Measurements from ENCODE around the gene ZNF358. TPM values are rescaled to one million over a fixed set of nuclear protein-coding genes. Genes with fewer than 3 reads are reported as not detected.

The ZNF358 gene
- total RNA-seq, 2 experiments from 2014 or later = 5.1 to 5.2 TPM

- TF ChIP-seq CTCF (IDR thresholded peaks at IDR 0.05) = no peak
- Histone ChIP-seq H3K36me3 (ENCODE audit: insufficient read depth, low read length) (peaks cover 57% of the 10 kb centered on the region), H3K27me3 (ENCODE audit: control insufficient read depth in 1 of 2, insufficient read depth in 2 of 2, low read length in 2 of 2) (no peaks in the 10 kb centered on the region), H3K9me3 (ENCODE audit: control insufficient read depth in 1 of 2, insufficient read depth in 1 of 2, low read length in 2 of 2) (no peaks in the 10 kb centered on the region), H3K27ac (ENCODE audit: low read depth in 1 of 2, low read length in 2 of 2) (no peak overlapping the region), H3K4me1 (ENCODE audit: insufficient read depth, low read length) (no peaks in the 10 kb centered on the region), H3K4me3 (ENCODE audit: low read length) (no peak overlapping the region)
- Mint-ChIP-seq H3K4me1 (ENCODE audit: low read depth) (no peaks in the 10 kb centered on the region), H3K27me3 (no peaks in the 10 kb centered on the region), H3K4me3 (no peak overlapping the region), H3K27ac (no peak overlapping the region), H3K9me3 (no peaks in the 10 kb centered on the region), H3K36me3 (ENCODE audit: low read depth) (peaks cover 41% of the 10 kb centered on the region)
- ATAC-seq (ENCODE audit: poor library complexity) = no peak
- DNase-seq = no peak
- ChIA-PET CTCF (no interaction called here), POLR2A (interaction anchor here (1.4 kb wide), 1 partner anchor 10 kb away, joined by 3 read pairs; no protein-coding TSS in a partner anchor)
- intact Hi-C loops (cut with DNase I, micrococcal nuclease) = no loop called here
Observed at GRCh38 chr19:7558667-7559066, 42.8 kb downstream of the ZNF358 start.

- Mint-ChIP-seq H3K4me1 (ENCODE audit: low read depth) (no peaks in the 10 kb centered on the region), H3K27me3 (no peaks in the 10 kb centered on the region), H3K27ac (no peak overlapping the region), H3K36me3 (ENCODE audit: low read depth) (peaks cover 40% of the 10 kb centered on the region), H3K9me3 (no peaks in the 10 kb centered on the region), H3K4me3 (no peak overlapping the region)
- DNase-seq = no peak
- H3K4me3 ChIP-seq (ENCODE audit: low read length) = no peak overlapping the region
- H3K9me3 ChIP-seq (ENCODE audit: control insufficient read depth in 1 of 2, insufficient read depth in 1 of 2, low read length in 2 of 2) = no peaks in the 10 kb centered on the region
- H3K36me3 ChIP-seq (ENCODE audit: insufficient read depth, low read length) = peaks cover 57% of the 10 kb centered on the region
- ATAC-seq (ENCODE audit: poor library complexity) = no peak
- POLR2A ChIA-PET = no interaction called here
- CTCF ChIA-PET = no interaction called here
- intact Hi-C loops (cut with DNase I, micrococcal nuclease) = no loop called here
- H3K27ac ChIP-seq (ENCODE audit: low read depth in 1 of 2, low read length in 2 of 2) = no peak overlapping the region
- no peaks in the 10 kb centered on the region for H3K27me3 ChIP-seq (ENCODE audit: control insufficient read depth in 1 of 2, insufficient read depth in 2 of 2, low read length in 2 of 2)
- H3K4me1 ChIP-seq (ENCODE audit: insufficient read depth, low read length) = no peaks in the 10 kb centered on the region
- TF ChIP-seq CTCF (IDR thresholded peaks at IDR 0.05) = no peak
Observed at GRCh38 chr19:7559102-7559501, 43.2 kb downstream of the ZNF358 start.

GRCh38 chr19:7560255-7560654 is 44.4 kb downstream of the ZNF358 start:
- ATAC-seq (ENCODE audit: poor library complexity) (no peak), DNase-seq (no peak)
- CTCF ChIA-PET = no interaction called here
- Histone ChIP-seq H3K27me3 (ENCODE audit: control insufficient read depth in 1 of 2, insufficient read depth in 2 of 2, low read length in 2 of 2) (no peaks in the 10 kb centered on the region), H3K36me3 (ENCODE audit: insufficient read depth, low read length) (peaks cover 47% of the 10 kb centered on the region), H3K9me3 (ENCODE audit: control insufficient read depth in 1 of 2, insufficient read depth in 1 of 2, low read length in 2 of 2) (no peaks in the 10 kb centered on the region), H3K4me3 (ENCODE audit: low read length) (no peak overlapping the region), H3K4me1 (ENCODE audit: insufficient read depth, low read length) (no peaks in the 10 kb centered on the region), H3K27ac (ENCODE audit: low read depth in 1 of 2, low read length in 2 of 2) (no peak overlapping the region)
- Mint-ChIP-seq H3K4me3 (no peak overlapping the region), H3K27me3 (no peaks in the 10 kb centered on the region), H3K27ac (no peak overlapping the region), H3K9me3 (no peaks in the 10 kb centered on the region), H3K4me1 (ENCODE audit: low read depth) (no peaks in the 10 kb centered on the region), H3K36me3 (ENCODE audit: low read depth) (peaks cover 40% of the 10 kb centered on the region)
- POLR2A ChIA-PET = no interaction called here
- intact Hi-C loops (cut with DNase I, micrococcal nuclease) = no loop called here
- TF ChIP-seq CTCF (IDR thresholded peaks at IDR 0.05) = no peak

Measured in CD4-positive, alpha-beta T cell (primary cell).